Loucy (cell line): ENCODE results near the gene ZFP69.

Experiments used
- H2AFZ ChIP-seq: fragments of 200-600 bp; sonication (generic); 2 replicates; pipeline ENCODE4 v1.6.0; 2016; ENCODE audit warnings: antibody characterized with exemption, mild to moderate bottlenecking, low read length, moderate library complexity
- H3F3A ChIP-seq: fragments of 200-600 bp; 2 replicates; pipeline ENCODE4 v1.6.0; 2016; ENCODE audit warnings: antibody characterized with exemption, low read depth, mild to moderate bottlenecking
- H3K27me3 ChIP-seq: fragments of 200-600 bp; sonication (generic); 2 replicates; pipeline ENCODE4 v1.6.1; 2014; ENCODE audit warnings: low read length, mild to moderate bottlenecking; ENCODE audit not compliant: insufficient read depth, poor library complexity, severe bottlenecking
- H3K36me3 ChIP-seq: fragments of 200-600 bp; sonication (generic); 2 replicates; pipeline ENCODE4 v1.6.1; 2016; ENCODE audit warnings: low read length; ENCODE audit not compliant: insufficient read depth
- H3K4me1 ChIP-seq: fragments of 200-600 bp; sonication (generic); 2 replicates; pipeline ENCODE4 v1.5.1; 2014; ENCODE audit warnings: low read length, mild to moderate bottlenecking; ENCODE audit not compliant: insufficient read depth, poor library complexity, severe bottlenecking
- H3K4me2 ChIP-seq: fragments of 200-600 bp; sonication (generic); 2 replicates; pipeline ENCODE4 v1.6.0; 2014; ENCODE audit warnings: antibody characterized with exemption, low read length, low read depth, mild to moderate bottlenecking; ENCODE audit not compliant: poor library complexity, severe bottlenecking
- H3K4me3 ChIP-seq: fragments of 200-600 bp; sonication (generic); 2 replicates; pipeline ENCODE4 v1.5.1; 2014; ENCODE audit warnings: low read length, mild to moderate bottlenecking, mixed read lengths; ENCODE audit not compliant: poor library complexity, severe bottlenecking
- H3K79me2 ChIP-seq: fragments of 200-600 bp; sonication (generic); 2 replicates; pipeline ENCODE4 v1.6.1; 2014; ENCODE audit warnings: low read length; ENCODE audit not compliant: insufficient read depth
- H3K9ac ChIP-seq: fragments of 200-600 bp; sonication (generic); 2 replicates; pipeline ENCODE4 v1.6.0; 2014; ENCODE audit warnings: mild to moderate bottlenecking, low read depth, low read length, moderate library complexity; ENCODE audit not compliant: poor library complexity, severe bottlenecking
- H3K9me2 ChIP-seq: fragments of 200-600 bp; sonication (generic); replicated peaks from 2 replicates; pipeline ENCODE4 v1.6.1; 2016; ENCODE audit warnings: low read depth, low read length, mixed read lengths
- H3K9me3 ChIP-seq: fragments of 200-600 bp; sonication (generic); 2 replicates; pipeline ENCODE4 v1.6.1; 2014; ENCODE audit warnings: mild to moderate bottlenecking, antibody characterized with exemption, low read length, low read depth; ENCODE audit not compliant: insufficient read depth
- H4K20me1 ChIP-seq: fragments of 200-600 bp; sonication (generic); 2 replicates; pipeline ENCODE4 v1.6.0; 2014; ENCODE audit warnings: antibody characterized with exemption, low read length, mild to moderate bottlenecking; ENCODE audit not compliant: insufficient read depth, poor library complexity, severe bottlenecking
- EZH2phosphoT487 ChIP-seq: fragments of 200-600 bp; IDR thresholded peaks from 2 replicates; pipeline ENCODE4 v1.6.1; 2018; ENCODE audit warnings: antibody characterized with exemption, mild to moderate bottlenecking, moderate library complexity, borderline replicate concordance
- TF ChIP-seq, protein P1 (sequence below): fragments of 200-600 bp; sonication (generic); conservative IDR thresholded peaks from 2 replicates; pipeline ENCODE4 v1.5.1; 2014; ENCODE audit warnings: mild to moderate bottlenecking, antibody characterized with exemption, low read length

ZFP69 gene

DNA sequence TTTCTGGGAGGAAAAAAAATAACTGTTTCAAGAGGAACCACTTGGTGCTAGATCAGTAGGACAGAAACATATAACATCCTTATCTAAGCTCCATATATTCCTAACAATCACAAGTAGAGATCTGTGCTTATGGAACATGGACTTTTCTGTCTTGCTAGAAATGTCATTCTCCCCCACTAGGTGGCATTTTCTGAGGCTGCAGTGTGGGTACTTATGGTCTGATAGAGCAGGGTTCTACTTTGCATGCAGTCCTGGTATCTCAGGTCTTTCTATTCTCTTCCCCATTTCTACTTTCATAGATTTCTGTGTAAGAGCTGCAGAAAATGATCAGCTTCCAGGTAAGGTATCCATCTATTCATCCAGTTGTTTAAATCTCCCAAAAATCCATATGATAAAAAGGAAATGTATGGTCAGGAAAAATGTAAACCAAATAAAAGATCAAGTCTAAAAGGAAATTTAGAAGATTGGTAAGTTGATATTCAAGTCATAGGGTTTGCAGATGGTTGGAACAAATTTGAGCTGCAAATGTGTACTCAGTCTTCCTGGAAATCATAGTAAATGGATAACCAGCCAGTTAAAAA lies 55.8 kb downstream of the ZFP69 start:
- H3K4me2 ChIP-seq, result peak overlapping the region; percentile 81
- no peaks in the 10 kb centered on the region for H4K20me1 ChIP-seq
- peaks cover 5% of the 10 kb centered on the region; the same call in 1 of the 2 replicates for H3K79me2 ChIP-seq
- no peaks in the 10 kb centered on the region for H3K9me3 ChIP-seq
- H3K9ac ChIP-seq, result peak overlapping the region; percentile 77
- peak overlapping the region; percentile 91 for H3K4me3 ChIP-seq
- no peaks in the 10 kb centered on the region for H3K9me2 ChIP-seq
- H2AFZ ChIP-seq, result no peak overlapping the region
- no peaks in the 10 kb centered on the region for H3K36me3 ChIP-seq
- peaks cover 22% of the 10 kb centered on the region for H3K4me1 ChIP-seq
- no peaks in the 10 kb centered on the region for H3K27me3 ChIP-seq
- no peaks in the 10 kb centered on the region for H3F3A ChIP-seq
- TF ChIP-seq EZH2phosphoT487, result no peak
- TF ChIP-seq, protein P1, sequence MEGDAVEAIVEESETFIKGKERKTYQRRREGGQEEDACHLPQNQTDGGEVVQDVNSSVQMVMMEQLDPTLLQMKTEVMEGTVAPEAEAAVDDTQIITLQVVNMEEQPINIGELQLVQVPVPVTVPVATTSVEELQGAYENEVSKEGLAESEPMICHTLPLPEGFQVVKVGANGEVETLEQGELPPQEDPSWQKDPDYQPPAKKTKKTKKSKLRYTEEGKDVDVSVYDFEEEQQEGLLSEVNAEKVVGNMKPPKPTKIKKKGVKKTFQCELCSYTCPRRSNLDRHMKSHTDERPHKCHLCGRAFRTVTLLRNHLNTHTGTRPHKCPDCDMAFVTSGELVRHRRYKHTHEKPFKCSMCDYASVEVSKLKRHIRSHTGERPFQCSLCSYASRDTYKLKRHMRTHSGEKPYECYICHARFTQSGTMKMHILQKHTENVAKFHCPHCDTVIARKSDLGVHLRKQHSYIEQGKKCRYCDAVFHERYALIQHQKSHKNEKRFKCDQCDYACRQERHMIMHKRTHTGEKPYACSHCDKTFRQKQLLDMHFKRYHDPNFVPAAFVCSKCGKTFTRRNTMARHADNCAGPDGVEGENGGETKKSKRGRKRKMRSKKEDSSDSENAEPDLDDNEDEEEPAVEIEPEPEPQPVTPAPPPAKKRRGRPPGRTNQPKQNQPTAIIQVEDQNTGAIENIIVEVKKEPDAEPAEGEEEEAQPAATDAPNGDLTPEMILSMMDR, result peak; percentile 83

DNA sequence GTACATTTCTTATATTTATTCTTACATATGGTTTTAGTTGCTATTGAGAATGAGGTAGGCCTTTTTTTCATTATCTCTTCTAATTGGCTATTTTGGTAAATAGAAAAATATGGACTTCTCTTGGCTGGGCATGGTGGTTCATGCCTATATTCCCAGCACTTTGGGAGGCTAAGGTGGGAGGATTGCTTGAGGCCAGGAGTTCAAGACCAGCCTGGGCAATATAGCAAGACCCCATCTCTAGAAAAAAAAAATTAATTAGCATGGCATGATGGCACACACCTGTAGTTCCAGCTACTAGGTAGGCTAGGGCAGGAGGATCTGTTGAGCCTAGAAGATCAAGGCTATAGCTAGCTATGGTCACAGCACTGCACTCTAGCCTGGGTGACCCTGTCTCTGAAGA lies 57.5 kb downstream of the ZFP69 start:
- H3K79me2 ChIP-seq, result peaks cover 5% of the 10 kb centered on the region; the same call in 1 of the 2 replicates
- peaks cover 22% of the 10 kb centered on the region for H3K4me1 ChIP-seq
- no peak for TF ChIP-seq EZH2phosphoT487
- TF ChIP-seq, protein P1, result no peak
- H3K36me3 ChIP-seq, result no peaks in the 10 kb centered on the region
- no peaks in the 10 kb centered on the region for H4K20me1 ChIP-seq
- no peaks in the 10 kb centered on the region for H3K9me3 ChIP-seq
- H3F3A ChIP-seq, result no peaks in the 10 kb centered on the region
- no peak overlapping the region for H2AFZ ChIP-seq
- H3K9ac ChIP-seq, result no peak overlapping the region
- H3K4me3 ChIP-seq, result no peak overlapping the region
- H3K9me2 ChIP-seq, result no peaks in the 10 kb centered on the region
- H3K27me3 ChIP-seq, result no peaks in the 10 kb centered on the region
- H3K4me2 ChIP-seq, result no peak overlapping the region

GRCh38 chr1:40535732-40536131 lies 58.6 kb downstream of the ZFP69 start:
- no peaks in the 10 kb centered on the region for H3K9me2 ChIP-seq
- H3K9ac ChIP-seq, result no peak overlapping the region
- H3K79me2 ChIP-seq, result peaks cover 5% of the 10 kb centered on the region; the same call in 1 of the 2 replicates
- no peaks in the 10 kb centered on the region for H3F3A ChIP-seq
- H4K20me1 ChIP-seq, result no peaks in the 10 kb centered on the region
- no peak for TF ChIP-seq EZH2phosphoT487
- TF ChIP-seq, protein P1, result no peak
- H3K27me3 ChIP-seq, result no peaks in the 10 kb centered on the region
- no peaks in the 10 kb centered on the region for H3K9me3 ChIP-seq
- H3K4me3 ChIP-seq, result no peak overlapping the region
- no peak overlapping the region for H3K4me2 ChIP-seq
- peaks cover 22% of the 10 kb centered on the region for H3K4me1 ChIP-seq
- H2AFZ ChIP-seq, result no peak overlapping the region
- no peaks in the 10 kb centered on the region for H3K36me3 ChIP-seq
